Gastroesophageal sphincter (tissue), 4 donors: ENCODE measurements around the gene TUT4. TPM values are rescaled to one million over a fixed set of nuclear protein-coding genes. Genes with fewer than 3 reads are reported as not detected.
A peak's percentile ranks its signal among the peaks of the same experiment; 100 is the strongest.

Experiments used
- ATAC-seq: fragments of 150-250 bp; one replicate; pipeline ENCODE4 v1.9.1; 2016; ENCODE audit warnings: mild to moderate bottlenecking, moderate library complexity
- H3K27ac ChIP-seq, 4 donors: fragments of 200-600 bp; sonication (generic) in 3 of 4; 1 replicate in 3 of 4; 2 replicates in 1 of 4; pipeline ENCODE4 v1.5.1; 2016 to 2019
- H3K27me3 ChIP-seq: fragments of 200-600 bp; sonication (generic); one replicate; pipeline ENCODE4 v1.5.1; 2019
- H3K36me3 ChIP-seq, 2 donors: fragments of 200-600 bp; sonication (generic); one replicate each; pipeline ENCODE4 v1.5.1; 2019; ENCODE audit warnings: control low read depth in 1 of 2
- H3K4me1 ChIP-seq, 3 donors: fragments of 200-600 bp; sonication (generic); 1 replicate in 2 of 3; 2 replicates in 1 of 3; pipeline ENCODE4 v1.5.1; 2016 to 2019; ENCODE audit warnings: control low read depth in 2 of 3
- H3K4me3 ChIP-seq, 2 donors: fragments of 200-600 bp; sonication (generic); one replicate each; pipeline ENCODE4 v1.5.1; 2019; ENCODE audit warnings: mild to moderate bottlenecking in 1 of 2, moderate library complexity in 1 of 2
- H3K9me3 ChIP-seq, 3 donors: fragments of 200-600 bp; sonication (generic); one replicate each; pipeline ENCODE4 v1.5.1; 2017 to 2019; ENCODE audit warnings: control low read depth in 2 of 3
- CTCF ChIP-seq, 4 experiments: fragments of 200-600 bp in 2 of 4; fragments of 450-650 bp in 2 of 4; sonication (generic) in 1 of 4; IDR thresholded peaks; one replicate each; pipeline ENCODE4 v1.5.1; 2017 to 2019; ENCODE audit warnings: antibody characterized with exemption in 4 of 4, mild to moderate bottlenecking in 2 of 4, moderate library complexity in 2 of 4
- EP300 ChIP-seq: sonication (generic); formaldehyde crosslinking; IDR thresholded peaks from one replicate; pipeline ENCODE4 v1.6.1; 2017; ENCODE audit warnings: antibody characterized with exemption, mild to moderate bottlenecking
- POLR2A ChIP-seq, 2 donors: fragments of 450-650 bp; IDR thresholded peaks; one replicate each; pipeline ENCODE4 v1.6.1; 2017; ENCODE audit warnings: antibody characterized with exemption in 2 of 2, mild to moderate bottlenecking in 2 of 2, moderate library complexity in 1 of 2
- POLR2AphosphoS5 ChIP-seq: sonication (generic); formaldehyde crosslinking; IDR thresholded peaks from one replicate; pipeline ENCODE4 v1.6.1; 2017; ENCODE audit warnings: antibody characterized with exemption
- WGBS, 2 donors: methylation state at CpG; one replicate each; pipeline ENCODE4 v1.1.5; 2018; ENCODE audit warnings: low coverage in 1 of 2; 5-methylcytosine and 5-hydroxymethylcytosine counted together
- total RNA-seq, 4 donors: library from RNA; depleted of rRNA; stranded (reverse); fragments of >200 nt; gene quantifications; one replicate each; pipeline ENCODE4 v1.1.0, GENCODE V29; 2016

TUT4 gene
- total RNA-seq, 4 donors from 2014 or later: 32.3 to 56.5 (median 34.0) TPM

DNA sequence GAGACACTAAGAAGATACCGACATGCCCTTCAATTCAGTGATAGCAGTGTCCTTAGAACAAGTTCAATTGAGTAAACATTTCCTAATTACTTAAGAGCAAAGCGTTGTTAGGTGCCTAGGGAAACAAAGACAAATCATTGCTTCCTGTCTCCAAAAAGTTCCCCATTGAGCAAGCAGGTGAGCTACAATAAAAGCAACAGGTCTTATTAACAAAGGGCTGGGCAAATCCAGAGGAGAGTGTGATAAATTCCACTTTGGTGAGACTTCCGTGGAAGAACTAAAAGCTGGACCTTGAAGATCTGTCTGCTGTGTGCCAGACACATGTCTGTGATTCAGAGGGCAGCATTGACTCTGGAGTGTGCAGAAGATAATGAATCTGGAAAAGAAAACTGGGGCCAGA lies 1.9 kb upstream of the TUT4 start:
- no peaks in the 10 kb centered on the region for H3K9me3 ChIP-seq
- ATAC-seq: no peak
- H3K4me1 ChIP-seq: peaks cover 0 to 35% (median 10%) of the 10 kb centered on the region in 3 donors
- H3K27me3 ChIP-seq: no peaks in the 10 kb centered on the region
- no peak overlapping the region for H3K4me3 ChIP-seq
- H3K36me3 ChIP-seq: no peaks in the 10 kb centered on the region
- peak overlapping the region in 2 of 4 donors; percentile 91 to 95 for H3K27ac ChIP-seq
- no peak for TF ChIP-seq EP300
- no peak for TF ChIP-seq POLR2AphosphoS5
- TF ChIP-seq POLR2A (IDR thresholded peaks at IDR 0.05): no peak
- TF ChIP-seq CTCF (IDR thresholded peaks at IDR 0.05): no peak
- 56% methylated on average over 2 to 3 of the region's 3 CpGs for WGBS, 2 donors

- TF ChIP-seq POLR2AphosphoS5: no peak
- no peak for TF ChIP-seq CTCF (IDR thresholded peaks at IDR 0.05)
- no peak for TF ChIP-seq POLR2A (IDR thresholded peaks at IDR 0.05)
- no peak for TF ChIP-seq EP300
- H3K4me3 ChIP-seq: peak overlapping the region in 1 of 2 donors; percentile 83
- H3K27me3 ChIP-seq: no peaks in the 10 kb centered on the region
- peak overlapping the region in 3 of 4 donors; percentile 91 to 95 (median 92) for H3K27ac ChIP-seq
- H3K36me3 ChIP-seq: no peaks in the 10 kb centered on the region
- 44 to 49% methylated on average over 5 to 6 of the region's 6 CpGs for WGBS, 2 donors
- no peak for ATAC-seq
- no peaks in the 10 kb centered on the region for H3K9me3 ChIP-seq
- peaks cover 0 to 35% (median 10%) of the 10 kb centered on the region in 3 donors for H3K4me1 ChIP-seq
Measured at GRCh38 chr1:52554267-52554640, 1.4 kb upstream of the TUT4 start.

DNA sequence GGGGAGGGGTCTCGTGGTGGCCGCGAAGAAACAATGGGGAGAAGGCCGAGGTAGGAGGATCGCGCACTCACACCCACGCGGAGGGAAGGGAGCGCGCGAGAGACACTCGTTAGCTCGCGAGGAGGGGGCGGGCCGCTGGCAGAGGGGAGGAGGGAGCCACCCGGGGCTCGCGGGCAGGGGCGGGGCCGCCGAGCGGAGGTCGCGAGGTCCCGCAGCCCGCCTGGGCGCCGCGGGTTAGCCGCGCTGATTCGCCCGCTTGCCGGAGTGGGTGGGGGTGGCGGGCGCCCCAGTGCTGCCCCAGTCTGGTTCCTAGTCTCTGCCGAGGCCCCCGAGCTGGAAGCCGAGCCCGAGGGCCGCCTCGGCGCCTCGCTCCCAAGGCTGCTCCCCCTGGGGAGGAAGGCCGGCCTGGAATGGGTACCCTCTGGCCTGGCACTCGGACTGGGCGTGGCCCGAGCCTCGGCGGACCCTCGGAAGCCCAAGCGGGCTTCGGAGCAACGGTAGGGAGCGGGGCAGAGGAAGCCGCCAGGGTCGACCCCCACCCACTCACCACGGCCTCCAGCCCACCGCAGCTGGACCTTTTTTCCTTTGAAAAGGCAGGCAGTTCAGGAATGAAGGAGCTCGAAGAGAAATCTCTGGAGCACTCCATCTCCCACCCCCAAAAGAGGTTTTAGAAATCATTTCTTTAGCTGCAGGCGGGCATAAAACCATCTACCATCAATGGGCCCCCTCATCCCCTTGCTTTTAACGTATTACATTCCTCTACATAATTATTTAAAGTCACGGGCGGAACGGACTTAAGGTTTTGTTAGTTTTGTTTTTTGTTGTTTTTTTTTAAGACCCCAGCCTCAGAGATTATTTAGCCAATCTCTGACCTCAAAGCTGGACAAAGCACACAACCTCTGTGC lies 722 bp upstream of the TUT4 start:
- no peak for TF ChIP-seq CTCF (IDR thresholded peaks at IDR 0.05)
- no peak for TF ChIP-seq EP300
- peak; percentile 39 to 42 for TF ChIP-seq POLR2A (IDR thresholded peaks at IDR 0.05)
- TF ChIP-seq POLR2AphosphoS5: peak; percentile 16
- Histone ChIP-seq H3K27ac (peak overlapping the region; percentile 64 to 95 (median 92)), H3K4me3 (peak overlapping the region; percentile 82 to 83), H3K36me3 (no peaks in the 10 kb centered on the region), H3K27me3 (no peaks in the 10 kb centered on the region), H3K9me3 (no peaks in the 10 kb centered on the region), H3K4me1 (peaks cover 0 to 38% (median 10%) of the 10 kb centered on the region in 3 donors)
- peak; percentile 91 for ATAC-seq
- 8 to 10% methylated on average over 6 of the region's 66 CpGs for WGBS, 2 donors

DNA sequence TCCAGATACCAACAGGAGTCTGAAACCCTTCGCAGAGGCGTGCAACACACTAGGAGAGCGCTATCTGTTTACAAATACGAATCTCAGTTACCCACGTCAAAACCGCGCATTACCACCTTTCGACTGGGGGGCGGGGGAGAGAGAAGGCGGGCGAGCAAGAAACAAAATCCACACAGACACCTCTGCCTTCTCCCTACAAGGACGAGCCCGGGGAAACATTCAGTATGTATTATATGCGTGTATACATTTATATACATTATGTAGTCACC lies 722 bp downstream of the TUT4 start:
- Histone ChIP-seq H3K4me1 (peaks cover 0 to 50% (median 10%) of the 10 kb centered on the region in 3 donors), H3K27me3 (no peaks in the 10 kb centered on the region), H3K36me3 (no peaks in the 10 kb centered on the region), H3K9me3 (no peaks in the 10 kb centered on the region), H3K27ac (peak overlapping the region; percentile 64 to 95 (median 92)), H3K4me3 (peak overlapping the region; percentile 82 to 83)
- 0 to 1% methylated on average over 12 to 14 of the region's 14 CpGs for WGBS, 2 donors
- ATAC-seq: peak; percentile 32
- no peak for TF ChIP-seq POLR2A (IDR thresholded peaks at IDR 0.05)
- no peak for TF ChIP-seq POLR2AphosphoS5
- TF ChIP-seq CTCF (IDR thresholded peaks at IDR 0.05): no peak
- no peak for TF ChIP-seq EP300
